A673 (cell line): ENCODE measurements around the gene ARID3B.

Experiments used
- EZH2 ChIP-seq: fragments of 200-600 bp; sonication (generic); IDR thresholded peaks from 2 replicates; pipeline ENCODE4 v1.6.1; 2017; ENCODE audit warnings: borderline replicate concordance, low read depth, mild to moderate bottlenecking, mixed read lengths, antibody characterized with exemption, low read length; ENCODE audit not compliant: poor library complexity, severe bottlenecking
- TF ChIP-seq, protein P1 (sequence below): fragments of 300-800, 200-600 bp; sonication (generic); conservative IDR thresholded peaks from 2 replicates; pipeline ENCODE4 v1.5.1; 2017; ENCODE audit warnings: low read depth, mild to moderate bottlenecking, antibody characterized with exemption, low read length, moderate library complexity, mixed read lengths

DNA sequence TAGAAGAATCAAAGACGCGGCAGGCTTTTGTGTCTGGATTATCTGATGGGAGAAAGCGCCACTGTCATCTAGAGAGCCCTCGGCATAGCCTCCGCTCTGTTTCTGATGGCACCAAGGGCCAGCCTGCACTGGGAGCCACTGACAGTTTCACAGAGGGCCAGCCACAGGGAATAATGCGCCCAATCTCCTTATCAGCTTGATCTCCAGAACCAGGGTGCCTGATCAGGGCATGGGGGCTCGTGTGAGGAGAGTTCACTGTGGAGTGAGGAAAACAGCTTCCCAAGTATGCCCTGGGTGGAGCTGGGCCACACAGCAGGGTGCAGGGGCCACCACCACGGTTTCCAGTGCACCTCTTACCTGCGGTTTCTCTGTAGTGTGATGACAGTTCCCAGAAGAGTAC is 44.8 kb downstream of the ARID3B start:
- TF ChIP-seq EZH2 = no peak
- TF ChIP-seq, protein P1, sequence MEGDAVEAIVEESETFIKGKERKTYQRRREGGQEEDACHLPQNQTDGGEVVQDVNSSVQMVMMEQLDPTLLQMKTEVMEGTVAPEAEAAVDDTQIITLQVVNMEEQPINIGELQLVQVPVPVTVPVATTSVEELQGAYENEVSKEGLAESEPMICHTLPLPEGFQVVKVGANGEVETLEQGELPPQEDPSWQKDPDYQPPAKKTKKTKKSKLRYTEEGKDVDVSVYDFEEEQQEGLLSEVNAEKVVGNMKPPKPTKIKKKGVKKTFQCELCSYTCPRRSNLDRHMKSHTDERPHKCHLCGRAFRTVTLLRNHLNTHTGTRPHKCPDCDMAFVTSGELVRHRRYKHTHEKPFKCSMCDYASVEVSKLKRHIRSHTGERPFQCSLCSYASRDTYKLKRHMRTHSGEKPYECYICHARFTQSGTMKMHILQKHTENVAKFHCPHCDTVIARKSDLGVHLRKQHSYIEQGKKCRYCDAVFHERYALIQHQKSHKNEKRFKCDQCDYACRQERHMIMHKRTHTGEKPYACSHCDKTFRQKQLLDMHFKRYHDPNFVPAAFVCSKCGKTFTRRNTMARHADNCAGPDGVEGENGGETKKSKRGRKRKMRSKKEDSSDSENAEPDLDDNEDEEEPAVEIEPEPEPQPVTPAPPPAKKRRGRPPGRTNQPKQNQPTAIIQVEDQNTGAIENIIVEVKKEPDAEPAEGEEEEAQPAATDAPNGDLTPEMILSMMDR = no peak
